ENCODE measurements around the gene CD44.

CD44 gene

DNA sequence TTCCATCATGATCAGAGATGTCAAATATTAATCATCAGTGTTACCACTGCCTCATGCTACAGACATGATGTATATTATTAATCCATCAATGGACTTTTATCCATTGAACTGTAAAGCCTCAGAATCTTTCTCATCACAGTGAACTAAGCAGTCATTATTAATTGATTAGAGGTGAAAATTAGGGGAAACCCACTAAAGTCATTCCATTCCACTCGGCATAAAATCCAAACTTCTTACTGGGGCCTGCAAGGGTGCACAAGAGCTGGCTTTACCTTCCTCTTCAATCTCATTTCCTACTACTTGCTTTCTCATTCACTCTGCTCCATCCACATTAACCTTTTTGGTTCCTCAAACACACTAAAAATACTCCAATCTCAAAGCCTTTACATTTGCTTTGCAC, 7.9 kb upstream of the CD44 start:
- no peaks in the 10 kb centered on the region for H3K27me3 ChIP-seq (ENCODE audit: insufficient read depth, low read length)
- H3K79me2 ChIP-seq (ENCODE audit: insufficient read depth, low read length) = no peaks in the 10 kb centered on the region
- no peak overlapping the region for H2AFZ ChIP-seq (ENCODE audit: low read length)
- H3F3A ChIP-seq (ENCODE audit: insufficient read depth, low read length) = no peaks in the 10 kb centered on the region
- H3K27ac ChIP-seq (ENCODE audit: low read depth, low read length, poor library complexity, severe bottlenecking) = no peak overlapping the region
- H4K20me1 ChIP-seq (ENCODE audit: insufficient read depth, low read length) = no peaks in the 10 kb centered on the region
- H3K9me2 ChIP-seq (ENCODE audit: low read depth, low read length) = no peaks in the 10 kb centered on the region
- TF ChIP-seq CTCF (IDR thresholded peaks at IDR 0.05; ENCODE audit: low read length) (no peak), EZH2 (IDR thresholded peaks at IDR 0.05; ENCODE audit: borderline replicate concordance, low read length) (no peak)
- no peaks in the 10 kb centered on the region for H3K9me3 ChIP-seq (ENCODE audit: low read length)
- H3K9ac ChIP-seq (ENCODE audit: low read length) = no peak overlapping the region
- H3K4me3 ChIP-seq (ENCODE audit: low read depth, low read length, poor library complexity, severe bottlenecking) = no peak overlapping the region
- no peaks in the 10 kb centered on the region for H3K4me1 ChIP-seq (ENCODE audit: insufficient read depth, low read length, severe bottlenecking)
- H3K36me3 ChIP-seq (ENCODE audit: insufficient read depth, low read length) = no peaks in the 10 kb centered on the region
- H3K4me2 ChIP-seq (ENCODE audit: low read length) = no peak overlapping the region

- Histone ChIP-seq H3K9ac (ENCODE audit: low read length) (no peak overlapping the region), H3K9me2 (ENCODE audit: low read depth, low read length) (no peaks in the 10 kb centered on the region), H3K4me2 (ENCODE audit: low read length) (no peak overlapping the region), H3K4me1 (ENCODE audit: insufficient read depth, low read length, severe bottlenecking) (no peaks in the 10 kb centered on the region), H2AFZ (ENCODE audit: low read length) (no peak overlapping the region), H3K27me3 (ENCODE audit: insufficient read depth, low read length) (no peaks in the 10 kb centered on the region), H3F3A (ENCODE audit: insufficient read depth, low read length) (no peaks in the 10 kb centered on the region), H3K4me3 (ENCODE audit: low read depth, low read length, poor library complexity, severe bottlenecking) (no peak overlapping the region), H3K9me3 (ENCODE audit: low read length) (no peaks in the 10 kb centered on the region), H3K27ac (ENCODE audit: low read depth, low read length, poor library complexity, severe bottlenecking) (no peak overlapping the region), H4K20me1 (ENCODE audit: insufficient read depth, low read length) (no peaks in the 10 kb centered on the region), H3K36me3 (ENCODE audit: insufficient read depth, low read length) (no peaks in the 10 kb centered on the region), H3K79me2 (ENCODE audit: insufficient read depth, low read length) (no peaks in the 10 kb centered on the region)
- TF ChIP-seq CTCF (IDR thresholded peaks at IDR 0.05; ENCODE audit: low read length) = no peak
- TF ChIP-seq EZH2 (IDR thresholded peaks at IDR 0.05; ENCODE audit: borderline replicate concordance, low read length) = no peak
Observed at GRCh38 chr11:35131886-35132285, 7.1 kb upstream of the CD44 start.

DNA sequence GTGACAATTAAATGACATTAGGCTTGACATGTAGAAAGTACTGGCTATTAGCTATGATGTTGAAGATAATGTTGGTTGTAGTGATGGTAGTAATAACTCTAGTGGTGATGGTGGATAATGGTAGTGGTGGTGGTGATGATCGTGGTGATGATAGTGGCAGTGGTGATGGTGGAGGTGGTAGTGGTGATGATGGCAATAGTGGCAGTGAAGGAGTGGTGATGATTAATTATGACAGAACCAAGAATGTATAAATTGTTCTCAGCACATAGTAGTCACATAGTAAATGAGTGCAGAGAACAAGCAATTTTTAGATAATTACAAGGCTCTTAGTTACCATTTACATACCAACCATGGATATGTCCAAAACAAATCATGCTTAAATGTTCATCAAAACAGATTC, 5.3 kb upstream of the CD44 start:
- Histone ChIP-seq H3K79me2 (ENCODE audit: insufficient read depth, low read length) (no peaks in the 10 kb centered on the region), H3K36me3 (ENCODE audit: insufficient read depth, low read length) (no peaks in the 10 kb centered on the region), H3F3A (ENCODE audit: insufficient read depth, low read length) (no peaks in the 10 kb centered on the region), H3K27ac (ENCODE audit: low read depth, low read length, poor library complexity, severe bottlenecking) (no peak overlapping the region), H3K27me3 (ENCODE audit: insufficient read depth, low read length) (no peaks in the 10 kb centered on the region), H3K4me3 (ENCODE audit: low read depth, low read length, poor library complexity, severe bottlenecking) (no peak overlapping the region), H3K4me2 (ENCODE audit: low read length) (no peak overlapping the region), H3K9ac (ENCODE audit: low read length) (no peak overlapping the region), H4K20me1 (ENCODE audit: insufficient read depth, low read length) (no peaks in the 10 kb centered on the region), H3K9me3 (ENCODE audit: low read length) (no peaks in the 10 kb centered on the region), H2AFZ (ENCODE audit: low read length) (no peak overlapping the region), H3K4me1 (ENCODE audit: insufficient read depth, low read length, severe bottlenecking) (no peaks in the 10 kb centered on the region), H3K9me2 (ENCODE audit: low read depth, low read length) (no peaks in the 10 kb centered on the region)
- no peak for TF ChIP-seq EZH2 (IDR thresholded peaks at IDR 0.05; ENCODE audit: borderline replicate concordance, low read length)
- TF ChIP-seq CTCF (IDR thresholded peaks at IDR 0.05; ENCODE audit: low read length) = no peak
